Right lobe of liver (tissue), 4 donors: Measurements from ENCODE around the gene INTS7.

Experiments used
- CTCF ChIP-seq, 4 donors: fragments of 200-600 bp in 3 of 4; fragments of 450-650 bp in 1 of 4; IDR thresholded peaks; one replicate each; pipeline versions ENCODE4 v1.5.1 to v1.8.0; 2016 to 2022; ENCODE audit warnings: antibody characterized with exemption in 4 of 4, mild to moderate bottlenecking in 2 of 4
- POLR2A ChIP-seq: fragments of 450-650 bp; IDR thresholded peaks from one replicate; pipeline ENCODE4 v1.6.1; 2017; ENCODE audit warnings: antibody characterized with exemption, mild to moderate bottlenecking
- donor health status: DM: no; HTN: no; CAD: no.
- donor health status: DM: no; HTN: no; CAD: no.
- donor health status: DM: no; HTN: yes; CAD: no.

- no peak for TF ChIP-seq POLR2A
- TF ChIP-seq CTCF (IDR thresholded peaks at IDR 0.05), result no peak
Measured at GRCh38 chr1:211935448-211935970, 99.8 kb downstream of the INTS7 start.
